Transverse colon (tissue), 4 donors: ENCODE measurements around the gene PRRG2. TPM values are rescaled to one million over a fixed set of nuclear protein-coding genes. Genes with fewer than 3 reads are reported as not detected.

Source experiments
- DNase-seq: peaks from one replicate; pipeline ENCODE4 v3.0.0-alpha.2; 2019
- H3K27ac ChIP-seq, 4 donors: fragments of 200-600 bp; sonication (generic); 2 replicates each; pipeline ENCODE4 v1.5.1; 2016 to 2018; ENCODE audit warnings: inconsistent platforms in 4 of 4
- H3K27me3 ChIP-seq: fragments of 200-600 bp; sonication (generic); 2 replicates; pipeline ENCODE4 v1.5.1; 2017; ENCODE audit warnings: inconsistent platforms
- H3K36me3 ChIP-seq, 4 donors: fragments of 200-600 bp; sonication (generic); 2 replicates each; pipeline ENCODE4 v1.5.1; 2017 to 2019; ENCODE audit warnings: inconsistent platforms in 4 of 4
- H3K4me1 ChIP-seq, 4 donors: fragments of 200-600 bp; sonication (generic); 2 replicates each; pipeline ENCODE4 v1.5.1; 2017 to 2020; ENCODE audit warnings: inconsistent platforms in 4 of 4
- H3K4me3 ChIP-seq, 4 donors: fragments of 200-600 bp; sonication (generic); 1 replicate in 1 of 4; 2 replicates in 3 of 4; pipeline versions ENCODE4 v1.5.1 to v1.6.1; 2017 to 2019; ENCODE audit warnings: inconsistent platforms in 4 of 4
- H3K9me3 ChIP-seq, 2 donors: fragments of 200-600 bp; sonication (generic); 2 replicates each; pipeline ENCODE4 v1.5.1; 2017 to 2019; ENCODE audit warnings: inconsistent platforms in 2 of 2
- CTCF ChIP-seq, 5 experiments: fragments of 200-600 bp in 3 of 5; fragments of 450-650 bp in 2 of 5; sonication (generic) in 3 of 5; IDR thresholded peaks; 1 replicate in 2 of 5; 2 replicates in 3 of 5; pipeline ENCODE4 v1.5.1; 2016 to 2017; ENCODE audit warnings: antibody characterized with exemption in 5 of 5, inconsistent platforms in 3 of 5, mild to moderate bottlenecking in 2 of 5, moderate library complexity in 1 of 5
- EP300 ChIP-seq: sonication (generic); formaldehyde crosslinking; IDR thresholded peaks from one replicate; pipeline ENCODE4 v1.6.1; 2017; ENCODE audit warnings: antibody characterized with exemption, low read depth
- POLR2A ChIP-seq: fragments of 450-650 bp; IDR thresholded peaks from one replicate; pipeline ENCODE4 v1.6.1; 2016; ENCODE audit warnings: antibody characterized with exemption, mild to moderate bottlenecking, moderate library complexity
- POLR2AphosphoS5 ChIP-seq, 3 donors: sonication (generic); formaldehyde crosslinking; IDR thresholded peaks; one replicate each; pipeline ENCODE4 v1.6.1; 2016; ENCODE audit warnings: antibody characterized with exemption in 3 of 3
- WGBS, 2 donors: methylation state at CpG; one replicate each; pipeline ENCODE4 v1.1.5; 2018; ENCODE audit warnings: low coverage in 1 of 2; 5-methylcytosine and 5-hydroxymethylcytosine counted together
- in situ Hi-C, 4 donors: fragments of 200-750 bp; cut with MboI; loops; one replicate each; pipeline versions ENCODE4 v1.15.0 to v1.15.1; 2017; ENCODE audit warnings: low sequenced_read_pairs in 3 of 4, low pct_ligation_motif_present in 1 of 4, low pct_unique_long_range_greater_than_20kb in 1 of 4
- intact Hi-C: fragments of 100-400 bp; cut with DNase I; formaldehyde crosslinking; loops from one replicate; pipeline ENCODE4 v1.15.1; 2023; ENCODE audit warnings: low total_unique reads
- total RNA-seq, 4 donors: library from RNA; depleted of rRNA; stranded (reverse); fragments of >200 nt; gene quantifications; one replicate each; pipeline ENCODE4 v1.1.0, GENCODE V29; 2016

Gene PRRG2
- total RNA-seq, 4 donors from 2014 or later, result 0.40 to 22.7 (median 12.2) TPM

- 90% methylated on average over 5 of the region's 5 CpGs; no CpG with 5 or more reads in 1 of the 2 donors for WGBS, 2 donors
- in situ Hi-C loops (no loop called here), intact Hi-C loops (no loop called here)
- TF ChIP-seq CTCF (IDR thresholded peaks at IDR 0.05) (no peak), EP300 (no peak), POLR2AphosphoS5 (IDR thresholded peaks at IDR 0.05) (no peak), POLR2A (no peak)
- no peak for DNase-seq
- Histone ChIP-seq H3K36me3 (peaks cover 0 to 24% (median 5%) of the 10 kb centered on the region in 4 donors), H3K27ac (no peak overlapping the region), H3K9me3 (no peaks in the 10 kb centered on the region), H3K4me3 (no peak overlapping the region), H3K4me1 (peaks cover 0 to 11% (median 3%) of the 10 kb centered on the region in 4 donors), H3K27me3 (no peaks in the 10 kb centered on the region)
Observed at GRCh38 chr19:49538643-49539042, 42.5 kb upstream of the PRRG2 start.

DNA sequence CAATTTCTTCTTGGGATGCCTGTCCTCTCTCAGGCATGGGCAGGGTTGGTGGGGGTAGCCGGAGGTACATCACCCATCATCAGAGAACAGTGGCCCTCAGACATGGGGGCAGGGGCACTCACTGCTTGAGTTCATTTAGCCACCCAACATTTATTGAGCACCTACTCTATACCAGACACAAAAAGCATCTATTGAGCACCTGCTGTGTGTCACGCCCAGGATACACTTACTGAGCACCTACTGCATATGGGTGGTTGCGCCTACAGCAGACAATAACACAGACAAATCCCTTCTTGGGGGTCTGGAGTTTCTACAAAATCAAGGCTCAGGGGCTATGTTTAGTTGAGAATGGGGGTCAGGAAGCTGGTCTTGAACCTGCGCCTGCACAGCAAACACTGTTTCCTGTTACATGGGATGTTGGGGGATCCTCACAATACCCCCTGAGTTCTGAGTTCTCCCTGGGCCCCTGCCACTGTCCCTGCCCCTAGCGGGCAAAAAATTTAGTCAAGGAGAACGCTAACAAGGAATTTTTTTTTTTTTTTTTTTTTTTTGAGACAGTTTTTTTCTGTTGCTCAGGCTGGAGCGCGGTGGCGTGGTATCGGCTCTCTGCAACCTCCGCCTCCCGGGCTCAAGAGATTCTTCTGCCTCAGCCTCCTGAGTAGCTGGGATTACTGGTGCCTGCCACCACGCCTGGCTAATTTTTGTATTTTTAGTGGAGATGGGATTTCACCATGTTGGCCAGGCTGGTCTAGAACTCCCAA lies 41.7 kb upstream of the PRRG2 start:
- H3K36me3 ChIP-seq, result peaks cover 0 to 24% (median 5%) of the 10 kb centered on the region in 4 donors

GRCh38 chr19:49541914-49542313 lies 39.2 kb upstream of the PRRG2 start:
- DNase-seq, result no peak
- peaks cover 0 to 20% (median 4%) of the 10 kb centered on the region in 4 donors for H3K36me3 ChIP-seq

More for the DNA sequence above, 41.7 kb upstream of the PRRG2 start:
- no peak for DNase-seq
- Histone ChIP-seq H3K4me1 (peaks cover 0 to 8% (median 2%) of the 10 kb centered on the region in 4 donors), H3K9me3 (no peaks in the 10 kb centered on the region), H3K27ac (no peak overlapping the region), H3K27me3 (no peaks in the 10 kb centered on the region), H3K4me3 (no peak overlapping the region)
- in situ Hi-C loops (no loop called here), intact Hi-C loops (no loop called here)
- WGBS, 2 donors, result 91 to 100% methylated on average over 3 to 13 of the region's 13 CpGs
- TF ChIP-seq EP300, result no peak
- TF ChIP-seq POLR2AphosphoS5 (IDR thresholded peaks at IDR 0.05), result no peak

GRCh38 chr19:49542446-49542845 lies 38.7 kb upstream of the PRRG2 start:
- no peaks in the 10 kb centered on the region for H3K27me3 ChIP-seq
- DNase-seq, result no peak
- TF ChIP-seq EP300, result no peak
- TF ChIP-seq POLR2AphosphoS5 (IDR thresholded peaks at IDR 0.05), result no peak
- no peak for TF ChIP-seq POLR2A
- no peak for TF ChIP-seq CTCF (IDR thresholded peaks at IDR 0.05)
- intact Hi-C loops (no loop called here), in situ Hi-C loops (loop anchor here in 1 of 4 donors (5.0 kb wide), 1 partner anchor 35 kb away; no protein-coding TSS in a partner anchor)
- 91 to 100% methylated on average over 1 to 15 of the region's 16 CpGs for WGBS, 2 donors
- H3K9me3 ChIP-seq, result no peaks in the 10 kb centered on the region
- no peak overlapping the region for H3K27ac ChIP-seq
- H3K36me3 ChIP-seq, result peaks cover 0 to 16% (median 1%) of the 10 kb centered on the region in 4 donors
- no peak overlapping the region for H3K4me3 ChIP-seq
- H3K4me1 ChIP-seq, result peaks cover 0 to 14% (median 9%) of the 10 kb centered on the region in 4 donors

More at GRCh38 chr19:49541914-49542313, 39.2 kb upstream of the PRRG2 start:
- in situ Hi-C loops, result loop anchor here in 1 of 4 donors (5.0 kb wide), 1 partner anchor 35 kb away; no protein-coding TSS in a partner anchor
- H3K27me3 ChIP-seq, result no peaks in the 10 kb centered on the region
- H3K9me3 ChIP-seq, result no peaks in the 10 kb centered on the region
- no peak overlapping the region for H3K27ac ChIP-seq
- no peak for TF ChIP-seq POLR2AphosphoS5 (IDR thresholded peaks at IDR 0.05)
- TF ChIP-seq CTCF (IDR thresholded peaks at IDR 0.05), result no peak
- no peak for TF ChIP-seq POLR2A
- TF ChIP-seq EP300, result no peak
- peaks cover 0 to 9% (median 5%) of the 10 kb centered on the region in 4 donors for H3K4me1 ChIP-seq
- intact Hi-C loops, result no loop called here
- H3K4me3 ChIP-seq, result no peak overlapping the region
- 89% methylated on average over 6 of the region's 6 CpGs; no CpG with 5 or more reads in 1 of the 2 donors for WGBS, 2 donors
